ENCODE data around the gene CACNB1. TPM values are rescaled to one million over a fixed set of nuclear protein-coding genes. Genes with fewer than 3 reads are reported as not detected.
A peak's percentile ranks its signal among the peaks of the same experiment; 100 is the strongest.

CACNB1 gene
- total and polyA plus RNA-seq, 2 of the 13 experiments (the other 11 are each of a cell fraction or from before 2014, with no cell fraction given), result 0.75 to 1.5 TPM

- no peak for TF ChIP-seq NFIB (CRISPR knock-in tag; IDR thresholded peaks at IDR 0.05; ENCODE audit: borderline replicate concordance)
- TF ChIP-seq FOXP1 (IDR thresholded peaks at IDR 0.05), result no peak
- TF ChIP-seq FOXP1 (CRISPR knock-in tag; IDR thresholded peaks at IDR 0.05), result no peak; the same call in 1 of the 2 replicates
- TF ChIP-seq TOPORS (CRISPR knock-in tag; IDR thresholded peaks at IDR 0.05), result peak; percentile 52; the same call in 1 of the 2 replicates
- TF ChIP-seq E2F5 (CRISPR knock-in tag; conservative IDR thresholded peaks at IDR 0.05), result peak; percentile 33; the same call in 1 of the 2 replicates
- TF ChIP-seq AHR (CRISPR knock-in tag; IDR thresholded peaks at IDR 0.05), result peak; percentile 66; the same call in 1 of the 2 replicates
- TF ChIP-seq ZNF547 (CRISPR knock-in tag; IDR thresholded peaks at IDR 0.05), result 0 out of 2 replicates have a peak, but pooled peaks have one; percentile 63
- TF ChIP-seq ZNF335 (CRISPR knock-in tag; IDR thresholded peaks at IDR 0.05), result peak; percentile 79
- peak; percentile 95 for TF ChIP-seq MXD3 (CRISPR knock-in tag; IDR thresholded peaks at IDR 0.05)
- no peak for TF ChIP-seq STAT6 (CRISPR knock-in tag; IDR thresholded peaks at IDR 0.05; ENCODE audit: borderline replicate concordance)
- no peak for TF ChIP-seq HOMEZ (CRISPR knock-in tag; IDR thresholded peaks at IDR 0.05; ENCODE audit: low read depth)
- peak; percentile 50 for TF ChIP-seq ZNF407 (CRISPR knock-in tag; IDR thresholded peaks at IDR 0.05; ENCODE audit: not compliant biosample characterization)
- peak; percentile 85 for TF ChIP-seq YY1 (IDR thresholded peaks at IDR 0.05; ENCODE audit: insufficient read depth, insufficient replicate concordance, low read depth, low read length)
Measured at GRCh38 chr17:39200070-39200879, 2.8 kb upstream of the CACNB1 start, which contains the start of gene RPL19 (continued).
